ENCODE data around the gene PKDREJ.
"Not testable (repeated sequence)": the region's sequence is repeated elsewhere in the genome, so short reads cannot be mapped to it uniquely, and the experiment has no call there.

GRCh38 chr22:46264520-46264919 lies 1.4 kb upstream of the PKDREJ start:
- not testable (repeated sequence) for TF ChIP-seq CTCF (conservative IDR thresholded peaks at IDR 0.05; ENCODE audit: low read depth in 2 of 2); STAT1 (IDR thresholded peaks at IDR 0.05; ENCODE audit: unreplicated experiment)

Data from GM23338 (cell line).